ENCODE measurements around the gene KRT6C.
"Not testable (repeated sequence)": the region's sequence is repeated elsewhere in the genome, so short reads cannot be mapped to it uniquely, and the experiment has no call there.

KRT6C gene

GRCh38 chr12:52500574-52500973 lies 27.0 kb upstream of the KRT6C start:
- H3K27ac ChIP-seq: peak overlapping the region; percentile 99

GRCh38 chr12:52499806-52500560 lies 26.4 kb upstream of the KRT6C start:
- peak overlapping the region; percentile 99 for H3K27ac ChIP-seq
- DNase-seq (ENCODE audit: low read depth, low spot score): no peak

More at GRCh38 chr12:52500574-52500973, 27.0 kb upstream of the KRT6C start:
- not testable (repeated sequence) for DNase-seq (ENCODE audit: low read depth, low spot score)

GRCh38 chr12:52498946-52499345 lies 25.3 kb upstream of the KRT6C start:
- DNase-seq (ENCODE audit: low read depth, low spot score): no peak

GRCh38 chr12:52497975-52498374 lies 24.4 kb upstream of the KRT6C start:
- DNase-seq (ENCODE audit: low read depth, low spot score): no peak

More at GRCh38 chr12:52498946-52499345, 25.3 kb upstream of the KRT6C start:
- H3K27ac ChIP-seq: peak overlapping the region; percentile 99

GRCh38 chr12:52496590-52497071 lies 23.0 kb upstream of the KRT6C start:
- peak overlapping the region; percentile 99 for H3K27ac ChIP-seq

More at GRCh38 chr12:52497975-52498374, 24.4 kb upstream of the KRT6C start:
- peak overlapping the region; percentile 99 for H3K27ac ChIP-seq

GRCh38 chr12:52496054-52496453 lies 22.4 kb upstream of the KRT6C start:
- H3K27ac ChIP-seq: peak overlapping the region; percentile 99
- DNase-seq (ENCODE audit: low read depth, low spot score): no peak

More at GRCh38 chr12:52496590-52497071, 23.0 kb upstream of the KRT6C start:
- no peak for DNase-seq (ENCODE audit: low read depth, low spot score)

GRCh38 chr12:52495389-52495788 lies 21.8 kb upstream of the KRT6C start:
- no peak for DNase-seq (ENCODE audit: low read depth, low spot score)
- H3K27ac ChIP-seq: peak overlapping the region; percentile 99

- H3K27ac ChIP-seq: peak overlapping the region; percentile 99
- no peak for DNase-seq (ENCODE audit: low read depth, low spot score)
Measured at GRCh38 chr12:52494518-52494917, 20.9 kb upstream of the KRT6C start.

- no peak for DNase-seq (ENCODE audit: low read depth, low spot score)
- H3K27ac ChIP-seq: peak overlapping the region; percentile 99
Measured at GRCh38 chr12:52494100-52494499, 20.5 kb upstream of the KRT6C start.

GRCh38 chr12:52493172-52493571 lies 19.6 kb upstream of the KRT6C start, which contains the start of gene KRT6A:
KRT6A (minus strand) TSS chr12:52493257; CDS start chr12:52493188, 69 bp downstream.
- peak within 1 kb of the TSS; percentile 99 for H3K27ac ChIP-seq
- peak; percentile 96 for DNase-seq (ENCODE audit: low read depth, low spot score)

GRCh38 chr12:52492405-52492804 lies 18.8 kb upstream of the KRT6C start:
- DNase-seq (ENCODE audit: low read depth, low spot score): not testable (repeated sequence)
- peak overlapping the region; percentile 99 for H3K27ac ChIP-seq

GRCh38 chr12:52491495-52491894 lies 17.9 kb upstream of the KRT6C start:
- DNase-seq (ENCODE audit: low read depth, low spot score): not testable (repeated sequence)
- H3K27ac ChIP-seq: peak overlapping the region; percentile 99

- peak overlapping the region; percentile 99 for H3K27ac ChIP-seq
- no peak for DNase-seq (ENCODE audit: low read depth, low spot score)
Measured at GRCh38 chr12:52488736-52489135, 15.1 kb upstream of the KRT6C start.

- peak; percentile 41 for DNase-seq (ENCODE audit: low read depth, low spot score)
- peak overlapping the region; percentile 99 for H3K27ac ChIP-seq
Measured at GRCh38 chr12:52487744-52488443, 14.3 kb upstream of the KRT6C start.

GRCh38 chr12:52487211-52487610 lies 13.6 kb upstream of the KRT6C start:
- DNase-seq (ENCODE audit: low read depth, low spot score): peak; percentile 53
- H3K27ac ChIP-seq: peak overlapping the region; percentile 99

- H3K27ac ChIP-seq: peak overlapping the region; percentile 99
- DNase-seq (ENCODE audit: low read depth, low spot score): peak; percentile 67
Measured at GRCh38 chr12:52486166-52487105, 12.8 kb upstream of the KRT6C start.

GRCh38 chr12:52480073-52480472 lies 6.5 kb upstream of the KRT6C start:
- H3K27ac ChIP-seq: no peak overlapping the region
- no peak for DNase-seq (ENCODE audit: low read depth, low spot score)

GRCh38 chr12:52477651-52478050 lies 4.0 kb upstream of the KRT6C start:
- no peak for DNase-seq (ENCODE audit: low read depth, low spot score)
- H3K27ac ChIP-seq: no peak overlapping the region

GRCh38 chr12:52474212-52474611 lies 607 bp upstream of the KRT6C start:
- DNase-seq (ENCODE audit: low read depth, low spot score): no peak
- peak overlapping the region; percentile 43 for H3K27ac ChIP-seq

GRCh38 chr12:52469853-52470252 lies 3.8 kb downstream of the KRT6C start:
- DNase-seq (ENCODE audit: low read depth, low spot score): no peak

More at GRCh38 chr12:52469853-52470252, 3.8 kb downstream of the KRT6C start:
- no peak overlapping the region for H3K27ac ChIP-seq

All from epithelial cell of prostate (primary cell).